Mucosa of descending colon (tissue), 3 donors: ENCODE data around the gene GAL. TPM values are rescaled to one million over a fixed set of nuclear protein-coding genes. Genes with fewer than 3 reads are reported as not detected.

Source experiments
- ATAC-seq: fragments of 200-7000 bp; cut with Tn5 transposase; one replicate; pipeline ENCODE4 v1.9.1; 2020; ENCODE audit warnings: mild to moderate bottlenecking, moderate library complexity
- DNase-seq, 3 donors: peaks; one replicate each; pipeline ENCODE4 v3.0.0-alpha.2; 2020
- H3K36me3 ChIP-seq: fragments of 200-600 bp; one replicate; pipeline ENCODE4 v1.8.0; 2021; ENCODE audit warnings: low read depth, mild to moderate bottlenecking
- H3K4me1 ChIP-seq: fragments of 200-600 bp; one replicate; pipeline ENCODE4 v1.8.0; 2021; ENCODE audit warnings: low read depth, mild to moderate bottlenecking
- H3K4me3 ChIP-seq: fragments of 200-600 bp; one replicate; pipeline ENCODE4 v1.8.0; 2021; ENCODE audit warnings: mild to moderate bottlenecking
- H3K9me3 ChIP-seq: fragments of 200-600 bp; one replicate; pipeline ENCODE4 v1.8.0; 2021; ENCODE audit warnings: mild to moderate bottlenecking
- CTCF ChIP-seq: fragments of 200-600 bp; IDR thresholded peaks from one replicate; pipeline ENCODE4 v1.8.0; 2022; ENCODE audit warnings: antibody characterized with exemption, mild to moderate bottlenecking
- intact Hi-C, 2 donors: fragments of 100-400 bp; cut with DNase I in 1 of 2; cut with micrococcal nuclease in 1 of 2; formaldehyde crosslinking; loops; one replicate each; pipeline versions ENCODE4 v1.11.0 to v1.11.1; 2022; cut with DNase I, micrococcal nuclease
- total RNA-seq, 3 donors: library from RNA; stranded (reverse); fragmentation: NEBNext Ultra II Directional in 2 of 3; extraction: Animal tissue kit (Norgen Biotek cat#: 25700) in 2 of 3; gene quantifications; one replicate each; pipeline versions ENCODE4 v1.2.1 to v1.2.4, GENCODE V29; 2021 to 2023
- donor health status: DM: no; HTN: no; CAD: no; lungs with moderate emphysema.
- donor health status: DM: no; HTN: no; CAD: no.
- donor health status: DM: no; HTN: yes; CAD: no.

The GAL gene
- total RNA-seq, 3 donors from 2014 or later = 1.5 to 8.4 (median 2.4) TPM

GRCh38 chr11:68704887-68705286 is 20.5 kb downstream of the GAL start:
- H3K4me1 ChIP-seq = no peaks in the 10 kb centered on the region
- TF ChIP-seq CTCF = no peak
- no peak for ATAC-seq
- no peak for DNase-seq
- H3K4me3 ChIP-seq = no peak overlapping the region
- intact Hi-C loops = no loop called here
- no peaks in the 10 kb centered on the region for H3K9me3 ChIP-seq
- no peaks in the 10 kb centered on the region for H3K36me3 ChIP-seq

GRCh38 chr11:68707527-68707926 is 23.2 kb downstream of the GAL start:
- ATAC-seq = no peak
- Histone ChIP-seq H3K4me3 (no peak overlapping the region), H3K36me3 (no peaks in the 10 kb centered on the region), H3K4me1 (no peaks in the 10 kb centered on the region), H3K9me3 (no peaks in the 10 kb centered on the region)
- intact Hi-C loops = no loop called here
- DNase-seq = no peak
- no peak for TF ChIP-seq CTCF

GRCh38 chr11:68709062-68709461 is 24.7 kb downstream of the GAL start:
- no peaks in the 10 kb centered on the region for H3K4me1 ChIP-seq
- no peak for TF ChIP-seq CTCF
- intact Hi-C loops = no loop called here
- H3K36me3 ChIP-seq = no peaks in the 10 kb centered on the region
- no peaks in the 10 kb centered on the region for H3K9me3 ChIP-seq
- ATAC-seq (no peak), DNase-seq (no peak)
- H3K4me3 ChIP-seq = no peak overlapping the region

- DNase-seq (no peak), ATAC-seq (no peak)
- H3K4me1 ChIP-seq = no peaks in the 10 kb centered on the region
- no peaks in the 10 kb centered on the region for H3K36me3 ChIP-seq
- TF ChIP-seq CTCF = no peak
- intact Hi-C loops = no loop called here
- H3K9me3 ChIP-seq = no peaks in the 10 kb centered on the region
- no peak overlapping the region for H3K4me3 ChIP-seq
These were observed 26.1 kb downstream of the GAL start for GRCh38 chr11:68710409-68710808.

GRCh38 chr11:68711114-68711513 is 26.8 kb downstream of the GAL start:
- Histone ChIP-seq H3K4me3 (no peak overlapping the region), H3K9me3 (no peaks in the 10 kb centered on the region), H3K36me3 (no peaks in the 10 kb centered on the region), H3K4me1 (no peaks in the 10 kb centered on the region)
- intact Hi-C loops = no loop called here
- DNase-seq (no peak), ATAC-seq (no peak)
- TF ChIP-seq CTCF = no peak

GRCh38 chr11:68714060-68714856 is 29.9 kb downstream of the GAL start:
- Histone ChIP-seq H3K36me3 (no peaks in the 10 kb centered on the region), H3K4me3 (no peak overlapping the region), H3K4me1 (no peaks in the 10 kb centered on the region), H3K9me3 (no peaks in the 10 kb centered on the region)
- no peak for TF ChIP-seq CTCF
- ATAC-seq (no peak), DNase-seq (no peak)
- intact Hi-C loops = no loop called here
